ENCODE data around the gene ST6GAL1.

ST6GAL1 gene

GRCh38 chr3:187012609-187013051 is 82.3 kb downstream of the ST6GAL1 start:
- Histone ChIP-seq H4K8ac (ENCODE audit: low read depth, low read length) (no peak overlapping the region), H3K27ac (ENCODE audit: low read depth, low read length) (no peak overlapping the region), H2AK5ac (ENCODE audit: low read length) (no peak overlapping the region), H3K4ac (ENCODE audit: low read depth, low read length) (no peak overlapping the region), H3K79me1 (ENCODE audit: low read length) (no peaks in the 10 kb centered on the region), H3K23ac (ENCODE audit: low read length) (no peak overlapping the region), H3K79me2 (ENCODE audit: control insufficient read depth, insufficient read depth, low read length, poor library complexity) (no peaks in the 10 kb centered on the region), H3K4me3 (ENCODE audit: low read depth, low read length) (no peak overlapping the region), H3K14ac (ENCODE audit: low read length) (no peak overlapping the region), H2BK12ac (ENCODE audit: low read length) (no peak overlapping the region), H2BK120ac (ENCODE audit: insufficient read depth, low read length, poor library complexity) (no peak overlapping the region), H3K36me3 (ENCODE audit: control insufficient read depth in 1 of 2, insufficient read depth in 2 of 2, low read length in 2 of 2) (no peaks in the 10 kb centered on the region), H2AFZ (ENCODE audit: insufficient read depth, low read length, poor library complexity) (no peak overlapping the region), H4K91ac (ENCODE audit: low read depth, low read length) (no peak overlapping the region), H3K27me3 (ENCODE audit: insufficient read depth, low read length) (no peaks in the 10 kb centered on the region), H3K18ac (ENCODE audit: low read length) (no peak overlapping the region), H2BK5ac (ENCODE audit: low read depth, low read length, poor library complexity) (no peak overlapping the region), H3K4me1 (ENCODE audit: control insufficient read depth in 1 of 2, insufficient read depth in 2 of 2, low read length in 2 of 2) (no peaks in the 10 kb centered on the region), H3K9ac (ENCODE audit: low read length) (no peak overlapping the region), H3K9me3 (ENCODE audit: insufficient read depth, low read depth, low read length) (peaks cover 2% of the 10 kb centered on the region), H3K4me2 (ENCODE audit: low read length) (no peak overlapping the region), H4K12ac (ENCODE audit: low read depth, low read length) (no peak overlapping the region)
- WGBS (ENCODE audit: extremely low coverage, insufficient coverage, insufficient read length): no CpG with 5 or more reads among the region's 7 CpGs
- no peak for DNase-seq

- Histone ChIP-seq H3K27me3 (ENCODE audit: insufficient read depth, low read length) (no peaks in the 10 kb centered on the region), H2BK12ac (ENCODE audit: low read length) (no peak overlapping the region), H4K12ac (ENCODE audit: low read depth, low read length) (no peak overlapping the region), H3K14ac (ENCODE audit: low read length) (no peak overlapping the region), H3K4me3 (ENCODE audit: low read depth, low read length) (no peak overlapping the region), H3K18ac (ENCODE audit: low read length) (no peak overlapping the region), H3K4me1 (ENCODE audit: control insufficient read depth in 1 of 2, insufficient read depth in 2 of 2, low read length in 2 of 2) (no peaks in the 10 kb centered on the region), H3K23ac (ENCODE audit: low read length) (no peak overlapping the region), H3K79me1 (ENCODE audit: low read length) (no peaks in the 10 kb centered on the region), H3K4ac (ENCODE audit: low read depth, low read length) (no peak overlapping the region), H3K79me2 (ENCODE audit: control insufficient read depth, insufficient read depth, low read length, poor library complexity) (no peaks in the 10 kb centered on the region), H2AK5ac (ENCODE audit: low read length) (no peak overlapping the region), H3K4me2 (ENCODE audit: low read length) (no peak overlapping the region), H2AFZ (ENCODE audit: insufficient read depth, low read length, poor library complexity) (no peak overlapping the region), H3K36me3 (ENCODE audit: control insufficient read depth in 1 of 2, insufficient read depth in 2 of 2, low read length in 2 of 2) (no peaks in the 10 kb centered on the region), H4K91ac (ENCODE audit: low read depth, low read length) (no peak overlapping the region), H2BK120ac (ENCODE audit: insufficient read depth, low read length, poor library complexity) (no peak overlapping the region), H3K9ac (ENCODE audit: low read length) (no peak overlapping the region), H4K8ac (ENCODE audit: low read depth, low read length) (no peak overlapping the region), H3K27ac (ENCODE audit: low read depth, low read length) (no peak overlapping the region), H3K9me3 (ENCODE audit: insufficient read depth, low read depth, low read length) (peaks cover 2% of the 10 kb centered on the region), H2BK5ac (ENCODE audit: low read depth, low read length, poor library complexity) (no peak overlapping the region)
- WGBS (ENCODE audit: extremely low coverage, insufficient coverage, insufficient read length): no CpG with 5 or more reads among the region's 4 CpGs
- DNase-seq: no peak
Measured at GRCh38 chr3:187013159-187013716, 82.9 kb downstream of the ST6GAL1 start.

GRCh38 chr3:187014417-187014864 is 84.1 kb downstream of the ST6GAL1 start:
- H4K91ac ChIP-seq (ENCODE audit: low read depth, low read length): no peak overlapping the region
- no peak overlapping the region for H4K12ac ChIP-seq (ENCODE audit: low read depth, low read length)
- H3K79me1 ChIP-seq (ENCODE audit: low read length): no peaks in the 10 kb centered on the region
- H4K8ac ChIP-seq (ENCODE audit: low read depth, low read length): no peak overlapping the region
- no peak overlapping the region for H3K14ac ChIP-seq (ENCODE audit: low read length)
- no peak overlapping the region for H2BK5ac ChIP-seq (ENCODE audit: low read depth, low read length, poor library complexity)
- no CpG with 5 or more reads among the region's 2 CpGs for WGBS (ENCODE audit: extremely low coverage, insufficient coverage, insufficient read length)
- peaks cover 2% of the 10 kb centered on the region for H3K9me3 ChIP-seq (ENCODE audit: insufficient read depth, low read depth, low read length)
- no peak overlapping the region for H3K4me3 ChIP-seq (ENCODE audit: low read depth, low read length)
- no peak overlapping the region for H3K4ac ChIP-seq (ENCODE audit: low read depth, low read length)
- no peak overlapping the region for H3K9ac ChIP-seq (ENCODE audit: low read length)
- H3K79me2 ChIP-seq (ENCODE audit: control insufficient read depth, insufficient read depth, low read length, poor library complexity): no peaks in the 10 kb centered on the region
- H3K4me1 ChIP-seq (ENCODE audit: control insufficient read depth in 1 of 2, insufficient read depth in 2 of 2, low read length in 2 of 2): no peaks in the 10 kb centered on the region
- H3K27me3 ChIP-seq (ENCODE audit: insufficient read depth, low read length): no peaks in the 10 kb centered on the region
- H2BK12ac ChIP-seq (ENCODE audit: low read length): no peak overlapping the region
- H3K27ac ChIP-seq (ENCODE audit: low read depth, low read length): no peak overlapping the region
- H3K4me2 ChIP-seq (ENCODE audit: low read length): no peak overlapping the region
- no peaks in the 10 kb centered on the region for H3K36me3 ChIP-seq (ENCODE audit: control insufficient read depth in 1 of 2, insufficient read depth in 2 of 2, low read length in 2 of 2)
- no peak overlapping the region for H3K18ac ChIP-seq (ENCODE audit: low read length)
- no peak overlapping the region for H3K23ac ChIP-seq (ENCODE audit: low read length)
- H2AFZ ChIP-seq (ENCODE audit: insufficient read depth, low read length, poor library complexity): peak overlapping the region; percentile 35
- no peak overlapping the region for H2BK120ac ChIP-seq (ENCODE audit: insufficient read depth, low read length, poor library complexity)
- H2AK5ac ChIP-seq (ENCODE audit: low read length): no peak overlapping the region
- DNase-seq: no peak

GRCh38 chr3:187015903-187016638 is 85.7 kb downstream of the ST6GAL1 start:
- Histone ChIP-seq H2BK12ac (ENCODE audit: low read length) (no peak overlapping the region), H3K79me1 (ENCODE audit: low read length) (no peaks in the 10 kb centered on the region), H3K4me1 (ENCODE audit: control insufficient read depth in 1 of 2, insufficient read depth in 2 of 2, low read length in 2 of 2) (peaks cover 0 to 3% of the 10 kb centered on the region in 2 experiments), H2BK120ac (ENCODE audit: insufficient read depth, low read length, poor library complexity) (no peak overlapping the region), H3K14ac (ENCODE audit: low read length) (no peak overlapping the region), H4K12ac (ENCODE audit: low read depth, low read length) (no peak overlapping the region), H3K79me2 (ENCODE audit: control insufficient read depth, insufficient read depth, low read length, poor library complexity) (no peaks in the 10 kb centered on the region), H3K9ac (ENCODE audit: low read length) (no peak overlapping the region), H2AFZ (ENCODE audit: insufficient read depth, low read length, poor library complexity) (no peak overlapping the region), H3K23ac (ENCODE audit: low read length) (no peak overlapping the region), H3K9me3 (ENCODE audit: insufficient read depth, low read depth, low read length) (peaks cover 2% of the 10 kb centered on the region), H3K18ac (ENCODE audit: low read length) (no peak overlapping the region), H3K4me2 (ENCODE audit: low read length) (no peak overlapping the region), H2BK5ac (ENCODE audit: low read depth, low read length, poor library complexity) (no peak overlapping the region), H3K27me3 (ENCODE audit: insufficient read depth, low read length) (no peaks in the 10 kb centered on the region), H4K8ac (ENCODE audit: low read depth, low read length) (no peak overlapping the region), H3K4me3 (ENCODE audit: low read depth, low read length) (no peak overlapping the region), H3K4ac (ENCODE audit: low read depth, low read length) (no peak overlapping the region), H4K91ac (ENCODE audit: low read depth, low read length) (no peak overlapping the region), H2AK5ac (ENCODE audit: low read length) (no peak overlapping the region), H3K27ac (ENCODE audit: low read depth, low read length) (no peak overlapping the region), H3K36me3 (ENCODE audit: control insufficient read depth in 1 of 2, insufficient read depth in 2 of 2, low read length in 2 of 2) (no peaks in the 10 kb centered on the region)
- no CpG with 5 or more reads among the region's 14 CpGs for WGBS (ENCODE audit: extremely low coverage, insufficient coverage, insufficient read length)
- no peak for DNase-seq
